Hippocampal formation (tissue), 2 donors: ENCODE results near the gene EAPP.
"Not testable (repeated sequence)": the region's sequence is repeated elsewhere in the genome, so short reads cannot be mapped to it uniquely, and the experiment has no call there.

ENCODE experiments used
- DNase-seq, 2 donors: peaks; one replicate each; lab custom pipeline; 2025; lab: John Stamatoyannopoulos, UW

The EAPP gene

GRCh38 chr14:34482463-34482862 lies 57.0 kb downstream of the EAPP start:
- no peak for DNase-seq

GRCh38 chr14:34479694-34480093 lies 59.8 kb downstream of the EAPP start:
- DNase-seq: no peak

- no peak for DNase-seq
Observed at GRCh38 chr14:34478261-34478660, 61.2 kb downstream of the EAPP start.

GRCh38 chr14:34476036-34476435 lies 63.5 kb downstream of the EAPP start:
- DNase-seq: not testable (repeated sequence)

- no peak for DNase-seq
Observed at GRCh38 chr14:34475163-34475562, 64.3 kb downstream of the EAPP start.

- no peak for DNase-seq
Observed at GRCh38 chr14:34474187-34474679, 65.3 kb downstream of the EAPP start.

GRCh38 chr14:34472706-34473279 lies 66.7 kb downstream of the EAPP start:
- DNase-seq: no peak

GRCh38 chr14:34470319-34470718 lies 69.2 kb downstream of the EAPP start:
- DNase-seq: no peak

GRCh38 chr14:34466691-34467090 lies 72.8 kb downstream of the EAPP start:
- DNase-seq: no peak
